Measurements from ENCODE around the gene UROD.

The UROD gene

DNA sequence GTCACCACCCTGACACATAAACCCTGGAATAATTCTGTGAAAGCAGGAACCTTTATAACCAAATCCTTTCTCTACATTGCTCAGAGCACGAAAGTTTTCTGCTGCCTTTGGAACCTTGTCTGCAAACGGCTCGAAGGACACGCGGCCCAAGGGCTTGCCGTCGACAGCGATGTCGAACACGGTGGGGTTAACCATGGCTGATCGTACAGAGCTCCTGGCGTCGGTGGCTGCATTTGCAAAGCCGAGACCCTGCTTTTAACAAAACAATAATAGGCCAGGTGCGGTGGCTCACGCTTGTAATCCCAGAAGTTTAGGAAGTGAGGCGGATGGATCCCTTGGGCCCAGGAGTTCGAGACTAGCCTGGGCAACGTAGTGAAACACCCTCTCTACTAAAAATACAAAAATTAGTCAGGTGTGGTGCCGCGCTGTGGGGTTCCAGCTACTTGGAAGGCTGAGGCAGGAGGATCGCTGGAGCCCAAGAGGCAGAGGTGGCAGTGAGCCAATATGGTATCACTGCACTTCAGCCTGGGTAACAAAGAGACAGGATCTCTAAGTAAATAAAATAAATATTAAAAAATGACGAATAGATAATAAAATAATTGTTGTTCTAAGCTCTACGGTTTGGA is 23.4 kb upstream of the UROD start:
- Histone ChIP-seq H3K14ac (ENCODE audit: low read length) (no peak overlapping the region), H3K36me3 (ENCODE audit: control insufficient read depth in 1 of 2, insufficient read depth in 2 of 2, low read length in 2 of 2) (no peaks in the 10 kb centered on the region), H3K4me1 (ENCODE audit: control insufficient read depth in 1 of 2, insufficient read depth in 2 of 2, low read length in 2 of 2) (peaks cover 5 to 6% of the 10 kb centered on the region in 2 experiments), H3K4me2 (ENCODE audit: low read length) (no peak overlapping the region), H4K91ac (ENCODE audit: low read depth, low read length) (no peak overlapping the region), H3K27ac (ENCODE audit: low read depth, low read length) (no peak overlapping the region), H3K4me3 (ENCODE audit: low read depth, low read length) (no peak overlapping the region), H2AK5ac (ENCODE audit: low read length) (no peak overlapping the region), H3K23ac (ENCODE audit: low read length) (no peak overlapping the region), H3K9ac (ENCODE audit: low read length) (no peak overlapping the region), H4K8ac (ENCODE audit: low read depth, low read length) (no peak overlapping the region), H2BK120ac (ENCODE audit: insufficient read depth, low read length, poor library complexity) (no peak overlapping the region), H3K4ac (ENCODE audit: low read depth, low read length) (no peak overlapping the region), H3K79me2 (ENCODE audit: control insufficient read depth, insufficient read depth, low read length, poor library complexity) (peaks cover 1% of the 10 kb centered on the region), H3K9me3 (ENCODE audit: insufficient read depth, low read depth, low read length) (peaks cover 1% of the 10 kb centered on the region), H3K18ac (ENCODE audit: low read length) (no peak overlapping the region), H3K27me3 (ENCODE audit: insufficient read depth, low read length) (no peaks in the 10 kb centered on the region), H2AFZ (ENCODE audit: insufficient read depth, low read length, poor library complexity) (no peak overlapping the region), H4K12ac (ENCODE audit: low read depth, low read length) (no peak overlapping the region), H2BK12ac (ENCODE audit: low read length) (no peak overlapping the region), H2BK5ac (ENCODE audit: low read depth, low read length, poor library complexity) (no peak overlapping the region), H3K79me1 (ENCODE audit: low read length) (peaks cover 2% of the 10 kb centered on the region)
- 100% methylated on average over 2 of the region's 24 CpGs for WGBS (ENCODE audit: extremely low coverage, insufficient coverage, insufficient read length)
- no peak for DNase-seq

DNA sequence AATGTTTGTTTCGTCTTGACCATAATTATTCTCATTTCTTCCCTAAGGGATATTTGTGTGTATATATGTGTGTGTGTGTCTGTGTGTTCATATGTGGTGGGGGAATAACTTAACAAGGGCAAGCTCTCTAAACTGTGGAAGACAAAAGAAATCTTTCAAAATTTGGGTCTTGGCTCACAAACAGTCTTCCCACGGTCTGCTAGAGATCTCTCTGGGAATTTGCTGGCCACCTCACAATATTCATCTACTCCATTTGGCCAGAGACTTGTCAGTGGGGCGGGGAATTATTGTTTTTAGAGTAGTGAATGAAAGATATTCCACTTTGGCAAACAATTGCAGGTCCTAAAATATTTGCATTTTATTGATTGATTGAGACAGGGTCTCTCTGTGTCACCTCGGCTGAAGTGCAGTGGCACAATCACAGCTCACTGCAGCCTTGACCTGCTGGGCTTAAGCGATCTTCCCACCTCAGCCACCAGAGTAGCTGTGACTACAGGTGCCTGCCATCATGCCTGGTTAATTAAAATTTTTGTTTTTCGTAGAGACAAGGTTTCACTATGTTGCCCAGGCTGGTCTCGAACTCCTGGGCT is 17.6 kb upstream of the UROD start:
- no peaks in the 10 kb centered on the region for H3K79me1 ChIP-seq (ENCODE audit: low read length)
- H3K4me2 ChIP-seq (ENCODE audit: low read length): no peak overlapping the region
- H3K79me2 ChIP-seq (ENCODE audit: control insufficient read depth, insufficient read depth, low read length, poor library complexity): no peaks in the 10 kb centered on the region
- no peaks in the 10 kb centered on the region for H3K4me1 ChIP-seq (ENCODE audit: control insufficient read depth in 1 of 2, insufficient read depth in 2 of 2, low read length in 2 of 2)
- H3K14ac ChIP-seq (ENCODE audit: low read length): no peak overlapping the region
- no peak overlapping the region for H3K23ac ChIP-seq (ENCODE audit: low read length)
- no peaks in the 10 kb centered on the region for H3K36me3 ChIP-seq (ENCODE audit: control insufficient read depth in 1 of 2, insufficient read depth in 2 of 2, low read length in 2 of 2)
- WGBS (ENCODE audit: extremely low coverage, insufficient coverage, insufficient read length): no CpG with 5 or more reads among the region's 7 CpGs
- no peak overlapping the region for H2AK5ac ChIP-seq (ENCODE audit: low read length)
- H3K18ac ChIP-seq (ENCODE audit: low read length): no peak overlapping the region
- H3K4me3 ChIP-seq (ENCODE audit: low read depth, low read length): no peak overlapping the region
- no peaks in the 10 kb centered on the region for H3K9me3 ChIP-seq (ENCODE audit: insufficient read depth, low read depth, low read length)
- H3K27ac ChIP-seq (ENCODE audit: low read depth, low read length): no peak overlapping the region
- H2BK12ac ChIP-seq (ENCODE audit: low read length): no peak overlapping the region
- no peak for DNase-seq
- H2AFZ ChIP-seq (ENCODE audit: insufficient read depth, low read length, poor library complexity): no peak overlapping the region
- H2BK120ac ChIP-seq (ENCODE audit: insufficient read depth, low read length, poor library complexity): no peak overlapping the region
- no peak overlapping the region for H4K12ac ChIP-seq (ENCODE audit: low read depth, low read length)
- no peak overlapping the region for H2BK5ac ChIP-seq (ENCODE audit: low read depth, low read length, poor library complexity)
- no peak overlapping the region for H4K8ac ChIP-seq (ENCODE audit: low read depth, low read length)
- H3K9ac ChIP-seq (ENCODE audit: low read length): no peak overlapping the region
- H3K27me3 ChIP-seq (ENCODE audit: insufficient read depth, low read length): no peaks in the 10 kb centered on the region
- no peak overlapping the region for H3K4ac ChIP-seq (ENCODE audit: low read depth, low read length)
- H4K91ac ChIP-seq (ENCODE audit: low read depth, low read length): no peak overlapping the region

DNA sequence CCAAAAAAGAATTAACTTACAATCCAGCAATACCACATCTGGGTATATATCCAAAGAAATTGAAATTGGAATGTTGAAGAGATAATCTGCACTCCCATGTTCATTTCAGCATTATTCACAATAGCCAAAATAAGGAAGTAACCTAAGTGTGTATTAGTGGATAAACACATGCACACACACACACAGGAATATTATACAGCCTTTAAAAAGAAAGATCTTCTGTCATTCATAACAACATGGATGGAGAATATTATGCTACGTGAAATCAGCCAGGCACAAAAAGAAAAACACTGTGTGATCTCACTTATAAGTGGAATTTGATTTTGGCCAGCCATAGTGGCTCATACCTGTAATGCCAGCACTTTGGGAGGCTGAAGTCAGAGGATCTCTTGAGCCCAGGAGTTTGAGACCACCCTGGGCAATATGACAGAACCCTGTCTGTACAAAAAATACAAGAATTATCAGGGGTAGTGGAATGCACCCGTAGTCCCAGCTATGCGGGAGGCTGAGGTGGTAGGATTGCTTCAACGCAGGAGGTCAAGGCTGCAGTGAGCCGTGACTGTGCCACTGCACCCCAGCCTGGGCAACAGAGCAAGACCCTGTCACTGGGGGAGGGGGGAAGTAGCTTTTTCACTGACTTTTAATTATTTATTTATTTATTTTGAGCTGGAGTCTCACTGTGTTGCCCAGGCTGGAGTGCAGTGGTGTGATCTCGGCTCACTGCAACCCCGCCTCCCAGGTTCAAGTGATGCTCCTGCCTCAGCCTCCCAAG is 16.4 kb upstream of the UROD start:
- Histone ChIP-seq H4K91ac (ENCODE audit: low read depth, low read length) (no peak overlapping the region), H3K79me2 (ENCODE audit: control insufficient read depth, insufficient read depth, low read length, poor library complexity) (no peaks in the 10 kb centered on the region), H2BK120ac (ENCODE audit: insufficient read depth, low read length, poor library complexity) (no peak overlapping the region), H4K8ac (ENCODE audit: low read depth, low read length) (no peak overlapping the region), H3K4me1 (ENCODE audit: control insufficient read depth in 1 of 2, insufficient read depth in 2 of 2, low read length in 2 of 2) (no peaks in the 10 kb centered on the region), H2BK5ac (ENCODE audit: low read depth, low read length, poor library complexity) (no peak overlapping the region), H3K27ac (ENCODE audit: low read depth, low read length) (no peak overlapping the region), H3K79me1 (ENCODE audit: low read length) (no peaks in the 10 kb centered on the region), H3K36me3 (ENCODE audit: control insufficient read depth in 1 of 2, insufficient read depth in 2 of 2, low read length in 2 of 2) (no peaks in the 10 kb centered on the region), H3K14ac (ENCODE audit: low read length) (no peak overlapping the region), H3K9ac (ENCODE audit: low read length) (no peak overlapping the region), H2BK12ac (ENCODE audit: low read length) (no peak overlapping the region), H2AFZ (ENCODE audit: insufficient read depth, low read length, poor library complexity) (no peak overlapping the region), H4K12ac (ENCODE audit: low read depth, low read length) (no peak overlapping the region), H3K27me3 (ENCODE audit: insufficient read depth, low read length) (no peaks in the 10 kb centered on the region), H3K4me2 (ENCODE audit: low read length) (no peak overlapping the region), H3K9me3 (ENCODE audit: insufficient read depth, low read depth, low read length) (no peaks in the 10 kb centered on the region), H2AK5ac (ENCODE audit: low read length) (no peak overlapping the region), H3K23ac (ENCODE audit: low read length) (no peak overlapping the region), H3K4me3 (ENCODE audit: low read depth, low read length) (no peak overlapping the region), H3K4ac (ENCODE audit: low read depth, low read length) (no peak overlapping the region), H3K18ac (ENCODE audit: low read length) (no peak overlapping the region)
- no CpG with 5 or more reads among the region's 7 CpGs for WGBS (ENCODE audit: extremely low coverage, insufficient coverage, insufficient read length)
- DNase-seq: no peak

DNA sequence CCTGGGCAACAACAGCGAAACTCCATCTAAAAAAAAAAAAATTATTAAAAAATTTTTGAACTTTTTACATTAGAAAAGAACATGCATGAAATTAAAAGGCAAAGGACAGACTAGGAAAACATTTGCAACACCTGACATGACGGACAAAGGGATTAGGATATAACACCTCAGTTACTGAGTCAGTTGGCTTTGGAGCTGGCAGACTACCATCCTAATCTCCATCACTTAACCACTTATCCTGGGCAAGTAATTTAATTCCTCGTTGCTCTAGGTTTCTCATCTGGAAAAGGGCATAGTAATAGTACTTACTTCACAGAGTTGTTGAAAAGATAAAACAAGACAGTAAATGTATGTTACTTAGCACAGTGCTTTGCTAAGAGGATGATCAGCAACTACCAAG is 12.8 kb upstream of the UROD start:
- Histone ChIP-seq H3K23ac (ENCODE audit: low read length) (no peak overlapping the region), H3K4me3 (ENCODE audit: low read depth, low read length) (no peak overlapping the region), H3K4me1 (ENCODE audit: control insufficient read depth in 1 of 2, insufficient read depth in 2 of 2, low read length in 2 of 2) (no peaks in the 10 kb centered on the region), H4K12ac (ENCODE audit: low read depth, low read length) (no peak overlapping the region), H2BK120ac (ENCODE audit: insufficient read depth, low read length, poor library complexity) (no peak overlapping the region), H3K14ac (ENCODE audit: low read length) (no peak overlapping the region), H3K27me3 (ENCODE audit: insufficient read depth, low read length) (no peaks in the 10 kb centered on the region), H3K79me2 (ENCODE audit: control insufficient read depth, insufficient read depth, low read length, poor library complexity) (no peaks in the 10 kb centered on the region), H3K27ac (ENCODE audit: low read depth, low read length) (no peak overlapping the region), H3K9ac (ENCODE audit: low read length) (no peak overlapping the region), H3K9me3 (ENCODE audit: insufficient read depth, low read depth, low read length) (no peaks in the 10 kb centered on the region), H4K8ac (ENCODE audit: low read depth, low read length) (no peak overlapping the region), H4K91ac (ENCODE audit: low read depth, low read length) (no peak overlapping the region), H2AFZ (ENCODE audit: insufficient read depth, low read length, poor library complexity) (no peak overlapping the region), H2BK12ac (ENCODE audit: low read length) (no peak overlapping the region), H3K36me3 (ENCODE audit: control insufficient read depth in 1 of 2, insufficient read depth in 2 of 2, low read length in 2 of 2) (peaks cover 19 to 27% of the 10 kb centered on the region in 2 experiments), H3K79me1 (ENCODE audit: low read length) (no peaks in the 10 kb centered on the region), H2BK5ac (ENCODE audit: low read depth, low read length, poor library complexity) (no peak overlapping the region), H2AK5ac (ENCODE audit: low read length) (no peak overlapping the region), H3K4me2 (ENCODE audit: low read length) (no peak overlapping the region), H3K18ac (ENCODE audit: low read length) (no peak overlapping the region), H3K4ac (ENCODE audit: low read depth, low read length) (no peak overlapping the region)
- no peak for DNase-seq
- no CpG with 5 or more reads among the region's 3 CpGs for WGBS (ENCODE audit: extremely low coverage, insufficient coverage, insufficient read length)
